ENCODE measurements around the gene ZFYVE21.

Gene ZFYVE21

GRCh38 chr14:103705504-103706284 lies 9.9 kb upstream of the ZFYVE21 start:
- no peak for DNase-seq (ENCODE audit: low spot score)

DNA sequence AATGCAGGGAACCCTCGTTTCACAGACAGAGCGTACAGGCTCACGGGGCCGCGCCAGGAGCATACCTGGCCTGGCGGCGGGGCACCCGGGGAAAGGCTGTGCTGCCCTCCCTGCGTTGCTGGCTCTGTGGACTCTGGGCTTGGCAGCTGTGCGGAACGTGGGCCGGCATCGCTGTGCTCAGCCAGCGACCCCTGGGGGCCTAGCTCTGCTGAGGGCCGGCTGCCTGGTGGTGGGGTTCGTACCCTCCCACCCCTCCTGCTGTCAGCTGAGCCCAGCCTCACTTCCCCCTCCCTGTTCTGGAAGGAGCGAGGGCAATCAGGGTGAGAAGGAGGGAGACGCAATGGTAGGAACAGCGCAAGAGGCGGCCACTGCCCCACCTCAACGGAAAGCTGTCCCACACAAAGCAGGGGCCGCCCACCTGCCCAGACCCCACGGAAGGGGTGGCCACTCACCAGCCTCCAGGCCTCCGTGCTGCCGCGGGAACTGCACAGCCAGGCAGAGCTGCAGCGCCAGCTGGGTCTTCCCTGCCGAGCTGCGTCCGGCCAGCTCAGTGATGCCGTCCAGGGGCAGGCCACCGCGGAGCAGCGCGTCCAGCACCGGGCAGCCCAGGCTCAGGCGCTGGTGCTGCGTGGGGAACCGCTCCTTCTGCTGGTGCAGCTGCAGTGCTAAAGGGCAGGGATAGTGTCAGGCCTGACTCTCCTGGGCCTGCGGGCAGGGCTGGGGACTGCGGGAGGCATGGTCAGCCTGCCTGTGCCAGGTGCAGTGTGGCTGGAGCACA lies 8.9 kb upstream of the ZFYVE21 start:
- DNase-seq (ENCODE audit: low spot score), result no peak

DNA sequence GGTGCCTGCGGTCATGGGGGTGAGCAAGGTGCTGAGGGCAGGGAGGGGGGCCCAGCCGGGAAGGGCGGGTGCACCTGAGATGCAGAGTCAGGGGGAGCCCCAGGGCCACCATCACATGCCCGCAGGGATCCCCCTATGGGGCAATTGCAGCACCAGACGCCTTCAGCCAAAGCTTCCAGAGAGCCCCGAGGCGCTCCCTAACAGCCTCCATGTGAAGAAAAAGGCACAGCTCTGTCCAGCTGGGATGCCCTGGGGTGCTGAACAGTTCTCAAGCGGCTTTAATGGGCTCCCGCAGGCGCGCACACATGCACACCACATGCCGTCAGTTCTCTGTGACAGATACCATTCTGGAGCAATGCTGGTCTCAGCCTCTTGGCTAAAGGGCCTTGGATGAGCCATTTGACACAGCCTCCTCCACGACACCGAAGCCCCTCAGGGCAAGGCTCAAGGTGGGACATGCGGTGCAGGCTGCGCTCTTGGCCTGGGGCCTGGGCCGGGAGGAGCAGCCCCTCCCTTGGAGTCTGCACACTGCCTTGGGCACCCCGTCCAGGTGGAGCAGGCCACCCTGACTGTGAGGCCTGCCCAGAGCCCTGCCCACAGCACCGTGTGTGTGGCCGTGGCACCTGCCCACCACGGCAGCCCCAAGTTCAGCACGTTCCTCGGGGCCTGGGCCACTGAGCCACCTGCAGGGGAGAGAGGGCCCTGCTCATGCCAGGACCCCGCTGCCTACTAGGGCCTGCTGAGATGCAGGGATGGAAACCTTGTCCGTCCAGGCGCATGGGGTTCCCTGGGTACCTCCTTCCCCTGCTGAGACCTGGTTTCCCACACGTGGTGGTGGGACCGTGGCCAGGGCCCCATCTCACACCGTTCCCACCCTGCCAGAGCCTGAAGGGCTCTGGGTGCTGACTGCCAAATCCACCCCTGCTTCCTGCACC lies 8.0 kb upstream of the ZFYVE21 start:
- no peak for DNase-seq (ENCODE audit: low spot score)

DNA sequence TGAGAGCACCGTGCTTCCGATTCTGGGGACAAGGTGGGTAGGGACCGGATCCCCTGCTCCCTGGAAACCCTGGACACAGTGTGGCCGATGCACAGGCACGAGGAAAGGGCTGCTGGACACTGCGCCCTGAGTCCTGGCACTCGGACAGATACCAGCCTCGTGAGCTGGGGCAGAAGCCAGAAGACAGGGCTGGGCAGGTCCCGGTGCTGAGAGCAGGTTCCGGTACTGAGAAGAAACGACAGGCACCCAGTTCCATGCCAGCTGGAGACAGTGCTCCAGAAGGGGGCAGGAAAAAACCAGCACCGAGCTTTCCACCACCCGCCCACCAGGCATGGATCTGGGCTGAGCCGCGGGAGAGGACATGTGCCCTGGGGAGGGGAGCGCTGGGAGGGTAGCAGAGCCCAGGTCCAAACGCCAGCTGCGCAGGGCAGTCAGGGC lies 6.8 kb upstream of the ZFYVE21 start:
- DNase-seq (ENCODE audit: low spot score), result no peak

- DNase-seq (ENCODE audit: low spot score), result no peak
Measured at GRCh38 chr14:103709814-103710213, 5.8 kb upstream of the ZFYVE21 start.

DNA sequence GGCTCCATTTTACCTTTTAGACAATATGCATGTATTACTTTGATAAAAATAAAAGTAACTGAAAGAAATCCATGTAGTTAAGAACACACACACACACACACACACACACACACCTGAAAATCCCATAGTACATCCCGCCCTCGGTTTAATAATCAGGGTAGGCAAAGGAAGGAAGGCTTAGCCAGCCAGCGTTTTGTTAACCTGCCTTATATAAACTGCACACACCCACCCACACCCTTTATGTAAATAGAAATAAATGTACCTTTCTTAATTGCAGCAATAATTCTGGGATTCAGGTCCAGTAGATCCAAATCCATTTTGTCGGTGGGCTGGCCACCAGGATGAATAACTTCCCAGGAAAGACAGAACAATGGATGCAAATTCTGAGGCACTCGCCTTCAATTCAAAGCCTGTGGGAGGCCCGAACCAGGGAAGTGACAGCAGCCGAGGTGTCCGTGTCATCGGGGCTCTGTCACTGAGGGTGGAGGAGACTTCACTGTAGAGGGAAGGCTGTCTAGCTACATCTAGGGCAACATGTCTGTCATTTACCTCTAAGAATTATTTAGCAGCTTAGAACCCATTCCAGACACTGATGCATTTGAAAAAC lies 4.7 kb upstream of the ZFYVE21 start:
- DNase-seq (ENCODE audit: low spot score), result no peak

GRCh38 chr14:103711516-103712431 lies 3.8 kb upstream of the ZFYVE21 start:
- no peak for DNase-seq (ENCODE audit: low spot score)

- no peak for DNase-seq (ENCODE audit: low spot score)
Measured at GRCh38 chr14:103712633-103713247, 2.9 kb upstream of the ZFYVE21 start.

DNA sequence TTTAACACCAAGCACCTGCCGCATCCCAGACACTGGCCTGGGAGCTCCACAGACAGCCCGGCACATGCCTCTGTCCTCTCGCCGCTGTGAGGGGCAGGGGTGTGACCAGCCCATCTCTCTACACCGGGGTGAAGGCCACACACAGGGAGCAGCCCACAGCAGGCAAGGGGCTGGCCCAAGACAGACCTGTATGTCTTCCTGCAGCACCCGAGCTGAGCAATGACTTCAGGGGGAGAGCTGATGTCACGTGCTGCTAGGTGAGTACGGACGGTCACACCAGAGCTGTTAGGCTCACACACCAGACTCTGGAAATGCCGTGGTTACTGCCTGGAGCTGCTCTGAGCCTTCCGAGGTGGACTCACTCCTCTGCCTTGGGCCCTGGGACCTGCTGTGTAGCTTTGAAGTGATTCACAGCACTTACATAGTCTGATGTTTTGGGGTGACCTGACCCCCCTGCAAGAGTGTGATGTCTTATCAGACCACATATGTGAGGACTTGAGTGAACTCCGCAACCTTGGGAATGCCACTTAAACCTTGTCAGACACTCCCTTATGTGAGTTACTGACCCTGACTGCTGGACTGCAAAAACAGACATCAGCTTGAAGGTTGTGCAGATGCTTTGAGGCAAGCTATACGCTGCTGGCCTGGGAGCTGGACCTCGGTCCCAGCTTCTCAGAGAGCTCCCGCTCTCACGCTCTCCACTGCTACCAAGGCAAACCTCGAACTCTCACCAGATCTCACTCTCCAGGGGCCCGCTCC lies 2.1 kb upstream of the ZFYVE21 start:
- DNase-seq (ENCODE audit: low spot score), result no peak

GRCh38 chr14:103714063-103714724 lies 1.4 kb upstream of the ZFYVE21 start:
- no peak for DNase-seq (ENCODE audit: low spot score)

GRCh38 chr14:103716091-103716801 lies 636 bp downstream of the ZFYVE21 start:
- DNase-seq (ENCODE audit: low spot score), result no peak

DNA sequence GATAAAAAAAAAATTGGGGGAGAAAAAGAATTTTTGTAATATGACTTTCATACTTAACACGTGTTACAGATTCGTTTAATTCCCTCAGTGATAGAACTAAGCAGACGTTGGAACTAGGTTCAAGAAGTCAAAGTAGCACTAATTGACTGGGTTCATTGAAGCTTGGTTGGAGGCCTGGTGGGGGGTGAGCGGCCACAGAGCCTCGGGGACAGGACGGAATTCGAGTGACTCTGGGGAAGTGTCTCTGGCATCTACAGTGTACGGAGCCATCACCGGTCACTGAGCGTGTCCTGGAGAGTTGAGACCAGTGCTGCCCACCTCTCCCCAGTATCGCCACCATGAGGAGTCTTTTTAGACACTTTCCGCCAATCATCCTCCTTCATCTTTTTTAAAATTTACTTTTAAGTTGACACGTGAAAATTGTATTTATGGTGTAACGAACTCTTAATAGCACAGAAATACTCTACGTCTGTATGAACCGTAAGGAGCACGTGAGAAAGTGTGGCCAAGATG lies 1.3 kb downstream of the ZFYVE21 start:
- DNase-seq (ENCODE audit: low spot score), result no peak

GRCh38 chr14:103718572-103718971 lies 3.0 kb downstream of the ZFYVE21 start:
- DNase-seq (ENCODE audit: low spot score), result no peak

DNA sequence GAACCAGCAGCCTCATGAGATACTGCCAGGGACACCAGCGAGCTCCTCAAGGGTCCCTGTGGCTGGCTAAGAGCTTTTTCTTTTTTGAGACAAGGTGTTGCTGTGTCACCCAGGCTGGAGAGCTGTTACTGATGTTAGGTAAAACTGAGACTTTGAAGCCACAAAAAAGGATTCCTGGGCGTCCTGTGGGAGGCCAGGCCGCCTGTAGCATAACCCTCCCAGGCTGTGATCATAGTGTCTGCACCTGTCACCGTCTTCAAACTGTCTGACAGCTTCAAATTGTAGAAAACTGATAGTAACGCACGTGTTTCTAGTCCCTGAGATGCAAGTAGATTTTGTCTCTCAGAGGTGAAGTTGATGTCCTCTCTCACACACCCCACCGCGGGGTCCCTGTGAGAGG lies 4.1 kb downstream of the ZFYVE21 start:
- no peak for DNase-seq (ENCODE audit: low spot score)

- DNase-seq (ENCODE audit: low spot score), result no peak
Measured at GRCh38 chr14:103721334-103722120, 5.9 kb downstream of the ZFYVE21 start.

DNA sequence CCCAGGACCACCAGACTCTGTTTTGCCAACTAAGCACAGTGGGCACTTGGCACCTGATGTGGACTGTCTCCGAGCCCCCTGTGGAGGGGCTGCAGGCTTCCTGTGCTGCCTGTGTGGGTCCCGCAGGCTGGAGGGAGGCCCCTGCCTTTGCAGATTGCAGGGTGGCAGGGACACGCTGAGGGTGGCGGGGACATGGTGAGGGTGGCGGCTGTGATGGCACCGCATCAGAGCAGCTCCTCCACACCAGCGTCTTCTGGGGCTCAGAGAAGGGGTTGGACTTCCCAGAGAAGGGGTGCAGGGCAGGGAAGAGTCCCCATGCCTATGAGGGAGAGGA lies 8.1 kb downstream of the ZFYVE21 start:
- no peak for DNase-seq (ENCODE audit: low spot score)

- DNase-seq (ENCODE audit: low spot score), result no peak
Measured at GRCh38 chr14:103724116-103724515, 8.5 kb downstream of the ZFYVE21 start.
